K562 (cell line): Measurements from ENCODE around the gene FUCA1. TPM values are rescaled to one million over a fixed set of nuclear protein-coding genes. Genes with fewer than 3 reads are reported as not detected.

Source experiments
- C11orf30 ChIP-seq: fragments of 450-650 bp; IDR thresholded peaks from 2 replicates; pipeline ENCODE4 v1.6.1; 2016; ENCODE audit warnings: low read depth, mild to moderate bottlenecking
- CREB3L1 ChIP-seq: fragments of 450-650 bp; IDR thresholded peaks from 2 replicates; pipeline ENCODE4 v1.6.1; 2014; ENCODE audit warnings: low read depth, mild to moderate bottlenecking, moderate library complexity, borderline replicate concordance
- FOXA1 ChIP-seq: fragments of 450-650 bp; IDR thresholded peaks from 2 replicates; pipeline ENCODE4 v1.6.1; 2016; ENCODE audit warnings: mild to moderate bottlenecking, borderline replicate concordance
- GTF2A2 ChIP-seq: IDR thresholded peaks from 2 replicates; pipeline ENCODE4 v1.6.1; 2016; ENCODE audit warnings: mild to moderate bottlenecking, missing genetic modification characterization, missing compliant biosample characterization
- HMBOX1 ChIP-seq: sonication (generic); IDR thresholded peaks from 2 replicates; pipeline ENCODE4 v1.6.1; 2016
- NCOR1 ChIP-seq: fragments of 450-650 bp; IDR thresholded peaks from 2 replicates; pipeline ENCODE4 v1.6.1; 2016; ENCODE audit warnings: mild to moderate bottlenecking, moderate library complexity
- POLR2AphosphoS5 ChIP-seq: IDR thresholded peaks from 2 replicates; pipeline ENCODE4 v1.6.1; 2011; ENCODE audit warnings: mild to moderate bottlenecking, low read depth, low read length, moderate library complexity; ENCODE audit not compliant: control insufficient read depth, insufficient read depth
- SMARCE1 ChIP-seq: fragments of 450-650 bp; IDR thresholded peaks from 2 replicates; pipeline ENCODE4 v1.7.1; 2016; ENCODE audit warnings: mild to moderate bottlenecking
- SMC3 ChIP-seq: conservative IDR thresholded peaks from 2 replicates; pipeline ENCODE4 v1.6.1; 2011; ENCODE audit warnings: low read depth, low read length, improper control_type of control experiment; ENCODE audit not compliant: insufficient read depth
- TCF7L2 ChIP-seq: fragments of 150-350 bp; IDR thresholded peaks from 2 replicates; pipeline ENCODE4 v1.6.1; 2016; ENCODE audit warnings: low read depth, mild to moderate bottlenecking, low read length, moderate library complexity
- ZBTB2 ChIP-seq: fragments of 450-650 bp; IDR thresholded peaks from 2 replicates; pipeline ENCODE4 v1.6.1; 2016; ENCODE audit warnings: antibody characterized with exemption
- ZFP1 ChIP-seq: fragments of 450-650 bp; formaldehyde crosslinking; IDR thresholded peaks from 2 replicates; pipeline ENCODE4 v1.4.0; 2020; ENCODE audit warnings: mild to moderate bottlenecking, mixed read lengths
- ZNF174 ChIP-seq: fragments of 250-450 bp; sonication (Bioruptor Pico); IDR thresholded peaks from 2 replicates; pipeline ENCODE4 v1.4.0; 2020; ENCODE audit warnings: mild to moderate bottlenecking
- ZNF318 ChIP-seq, 2 experiments: fragments of 450-650 bp; IDR thresholded peaks; 2 replicates each; pipeline ENCODE4 v1.6.1; 2016; ENCODE audit warnings: mild to moderate bottlenecking in 2 of 2, borderline replicate concordance in 1 of 2, low read depth in 1 of 2, moderate library complexity in 1 of 2
- ZNF41 ChIP-seq: fragments of 250-450 bp; sonication (Bioruptor Pico); conservative IDR thresholded peaks from 2 replicates; pipeline ENCODE4 v1.4.0; 2020; ENCODE audit warnings: mild to moderate bottlenecking
- ZNF584 ChIP-seq: fragments of 200-800 bp; sonication (Bioruptor generic); IDR thresholded peaks from 2 replicates; pipeline ENCODE4 v1.6.1; 2016; ENCODE audit warnings: low read depth, mild to moderate bottlenecking, missing genetic modification characterization, missing compliant biosample characterization
- ZNF77 ChIP-seq: fragments of 250-450 bp; sonication (Bioruptor Pico); IDR thresholded peaks from 2 replicates; pipeline ENCODE4 v1.5.0; 2020
- polyA plus RNA-seq, 8 experiments: library from polyadenylated mRNA; depleted of rRNA in 4 of 8; stranded (reverse) in 5 of 8; unstranded in 3 of 8; fragments of >200 nt; fragmentation: Nextera tagmentation in 2 of 8; fragmentation: Illumina TruSeq in 1 of 8; extraction: Ambion mirVana in 2 of 8; extraction: Trizol in 1 of 8; gene quantifications; 2 replicates each; pipeline versions ENCODE4 v1.2.1 to v1.2.3, GENCODE V29; 2011 to 2014; ENCODE audit warnings: inconsistent platforms in 1 of 8, missing spikeins in 1 of 8
- total RNA-seq, 7 experiments: library from RNA; depleted of rRNA in 6 of 7; stranded (reverse); fragments of >200 nt in 6 of 7; fragmentation: Illumina TruSeq in 2 of 7; extraction: Trizol in 2 of 7; gene quantifications; 2 replicates each; pipeline versions ENCODE4 v1.2.1 to v1.2.3, GENCODE V29; 2011 to 2021; ENCODE audit warnings: low replicate concordance in 1 of 7

Gene FUCA1
- total and polyA plus RNA-seq, 9 of the 15 experiments (the other 6 are each of a cell fraction or from before 2014, with no cell fraction given) = 7.0 to 20.5 (median 13.5) TPM

- TF ChIP-seq ZNF318 (IDR thresholded peaks at IDR 0.05; ENCODE audit: borderline replicate concordance in 1 of 2, low read depth in 1 of 2) (no peak), ZNF584 (no peak), GTF2A2 (no peak), ZNF77 (no peak), SMC3 (no peak), POLR2AphosphoS5 (no peak), CREB3L1 (no peak), SMARCE1 (peak; percentile 48; the same call in 1 of the 2 replicates), FOXA1 (no peak), ZNF174 (CRISPR knock-in tag) (no peak), C11orf30 (peak; percentile 72), HMBOX1 (peak; percentile 89), ZBTB2 (no peak), ZNF41 (CRISPR knock-in tag) (no peak), NCOR1 (peak; percentile 53), ZFP1 (CRISPR knock-in tag) (no peak), TCF7L2 (no peak)
These were observed 4.3 kb upstream of the FUCA1 start (continued) for GRCh38 chr1:23872421-23872820.
